ENCODE data around the gene CAPN2. TPM values are rescaled to one million over a fixed set of nuclear protein-coding genes. Genes with fewer than 3 reads are reported as not detected.

The CAPN2 gene
- total RNA-seq, 1 donor from 2014 or later = 253 TPM

DNA sequence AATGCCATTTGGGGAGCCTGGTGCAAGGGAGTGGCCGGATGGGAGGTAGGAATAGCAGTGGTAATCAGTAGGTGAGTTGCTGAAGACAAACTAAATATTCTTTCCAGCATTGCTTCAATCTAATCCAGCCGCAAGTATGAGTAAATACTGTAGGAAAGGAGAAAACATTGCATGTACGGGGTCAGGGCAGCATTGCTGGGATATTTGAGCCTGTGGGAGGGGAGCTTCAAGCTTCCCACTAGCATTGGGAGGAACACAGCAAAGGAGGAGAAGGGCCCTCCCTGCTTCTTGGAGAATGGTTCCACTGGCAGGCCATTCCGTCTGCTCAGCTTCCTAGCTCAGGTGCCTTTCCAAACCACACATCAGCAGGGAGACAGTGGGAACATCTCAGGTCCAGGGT is 15.2 kb downstream of the CAPN2 start:
- Histone ChIP-seq H3K4me1 (peaks cover 81% of the 10 kb centered on the region), H3K27me3 (ENCODE audit: low read depth) (no peaks in the 10 kb centered on the region), H3K36me3 (peaks cover 33% of the 10 kb centered on the region), H3K27ac (peak overlapping the region; percentile 70), H3K9me3 (no peaks in the 10 kb centered on the region), H3K4me3 (no peak overlapping the region)
- DNase-seq (no peak), ATAC-seq (peak in 1 of 2 donors; percentile 4)
- TF ChIP-seq, protein P1, sequence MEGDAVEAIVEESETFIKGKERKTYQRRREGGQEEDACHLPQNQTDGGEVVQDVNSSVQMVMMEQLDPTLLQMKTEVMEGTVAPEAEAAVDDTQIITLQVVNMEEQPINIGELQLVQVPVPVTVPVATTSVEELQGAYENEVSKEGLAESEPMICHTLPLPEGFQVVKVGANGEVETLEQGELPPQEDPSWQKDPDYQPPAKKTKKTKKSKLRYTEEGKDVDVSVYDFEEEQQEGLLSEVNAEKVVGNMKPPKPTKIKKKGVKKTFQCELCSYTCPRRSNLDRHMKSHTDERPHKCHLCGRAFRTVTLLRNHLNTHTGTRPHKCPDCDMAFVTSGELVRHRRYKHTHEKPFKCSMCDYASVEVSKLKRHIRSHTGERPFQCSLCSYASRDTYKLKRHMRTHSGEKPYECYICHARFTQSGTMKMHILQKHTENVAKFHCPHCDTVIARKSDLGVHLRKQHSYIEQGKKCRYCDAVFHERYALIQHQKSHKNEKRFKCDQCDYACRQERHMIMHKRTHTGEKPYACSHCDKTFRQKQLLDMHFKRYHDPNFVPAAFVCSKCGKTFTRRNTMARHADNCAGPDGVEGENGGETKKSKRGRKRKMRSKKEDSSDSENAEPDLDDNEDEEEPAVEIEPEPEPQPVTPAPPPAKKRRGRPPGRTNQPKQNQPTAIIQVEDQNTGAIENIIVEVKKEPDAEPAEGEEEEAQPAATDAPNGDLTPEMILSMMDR (IDR thresholded peaks at IDR 0.05) = no peak
- intact Hi-C loops (cut with DNase I) = no loop called here

DNA sequence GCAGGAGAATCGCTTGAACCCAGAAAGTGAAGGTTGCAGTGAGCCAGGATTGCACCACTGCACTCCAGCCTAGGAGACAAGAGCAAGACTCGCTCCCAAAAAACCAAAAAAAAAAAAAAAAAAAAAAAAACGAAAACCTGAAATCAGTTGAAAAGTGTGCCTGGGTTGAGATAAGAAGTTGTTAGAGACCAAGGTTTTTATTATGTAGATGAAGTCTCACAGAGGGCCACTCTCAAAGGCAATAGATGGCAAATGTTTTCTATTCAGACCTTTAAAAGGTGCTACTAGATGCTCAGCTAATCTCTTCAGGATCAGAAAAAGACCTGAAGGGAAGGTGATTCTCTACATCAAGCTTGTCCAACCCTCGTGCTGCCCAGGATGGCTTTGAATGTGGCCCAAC is 17.6 kb downstream of the CAPN2 start:
- Histone ChIP-seq H3K9me3 (no peaks in the 10 kb centered on the region), H3K4me1 (peaks cover 82% of the 10 kb centered on the region), H3K36me3 (peaks cover 19% of the 10 kb centered on the region), H3K27me3 (ENCODE audit: low read depth) (no peaks in the 10 kb centered on the region), H3K4me3 (no peak overlapping the region), H3K27ac (no peak overlapping the region)
- TF ChIP-seq, protein P1 (IDR thresholded peaks at IDR 0.05) = no peak
- ATAC-seq = no peak
- intact Hi-C loops (cut with DNase I) = no loop called here
- no peak for DNase-seq

DNA sequence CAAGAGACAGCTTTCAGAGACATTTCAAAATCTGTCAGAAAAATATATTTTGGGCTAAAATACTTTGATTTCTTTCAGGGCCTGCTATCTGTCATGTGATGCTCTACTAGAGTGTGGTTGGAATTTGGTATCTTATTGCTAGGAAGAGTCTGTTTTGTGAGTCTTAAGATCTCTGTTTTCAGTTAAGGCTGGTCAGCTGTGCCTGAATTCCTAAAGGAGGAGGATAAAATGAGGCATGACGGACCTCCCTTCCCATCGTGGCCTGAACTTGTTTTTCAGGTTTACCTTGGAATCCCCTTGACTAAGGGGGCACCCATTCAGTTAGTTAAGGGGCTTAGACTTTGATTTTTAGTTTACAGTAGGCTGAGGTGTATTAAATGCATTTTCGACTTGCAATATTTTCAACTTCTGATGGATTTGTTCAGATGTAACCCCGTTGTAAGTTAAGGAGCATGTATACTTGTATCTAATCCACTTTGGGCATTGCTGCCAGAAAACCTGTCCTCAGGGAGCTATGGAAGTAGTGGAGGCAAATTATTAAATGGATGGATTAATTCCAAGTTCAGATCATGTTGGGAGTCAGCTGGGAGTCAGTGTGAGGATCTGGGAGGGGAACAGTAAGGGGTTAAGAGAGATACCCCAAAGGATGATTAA is 18.3 kb downstream of the CAPN2 start:
- Histone ChIP-seq H3K27ac (peak overlapping the region; percentile 82), H3K4me1 (peaks cover 82% of the 10 kb centered on the region), H3K4me3 (no peak overlapping the region), H3K9me3 (no peaks in the 10 kb centered on the region), H3K36me3 (peaks cover 18% of the 10 kb centered on the region), H3K27me3 (ENCODE audit: low read depth) (no peaks in the 10 kb centered on the region)
- TF ChIP-seq, protein P1 (IDR thresholded peaks at IDR 0.05) = no peak
- ATAC-seq = no peak
- no peak for DNase-seq
- intact Hi-C loops (cut with DNase I) = no loop called here

DNA sequence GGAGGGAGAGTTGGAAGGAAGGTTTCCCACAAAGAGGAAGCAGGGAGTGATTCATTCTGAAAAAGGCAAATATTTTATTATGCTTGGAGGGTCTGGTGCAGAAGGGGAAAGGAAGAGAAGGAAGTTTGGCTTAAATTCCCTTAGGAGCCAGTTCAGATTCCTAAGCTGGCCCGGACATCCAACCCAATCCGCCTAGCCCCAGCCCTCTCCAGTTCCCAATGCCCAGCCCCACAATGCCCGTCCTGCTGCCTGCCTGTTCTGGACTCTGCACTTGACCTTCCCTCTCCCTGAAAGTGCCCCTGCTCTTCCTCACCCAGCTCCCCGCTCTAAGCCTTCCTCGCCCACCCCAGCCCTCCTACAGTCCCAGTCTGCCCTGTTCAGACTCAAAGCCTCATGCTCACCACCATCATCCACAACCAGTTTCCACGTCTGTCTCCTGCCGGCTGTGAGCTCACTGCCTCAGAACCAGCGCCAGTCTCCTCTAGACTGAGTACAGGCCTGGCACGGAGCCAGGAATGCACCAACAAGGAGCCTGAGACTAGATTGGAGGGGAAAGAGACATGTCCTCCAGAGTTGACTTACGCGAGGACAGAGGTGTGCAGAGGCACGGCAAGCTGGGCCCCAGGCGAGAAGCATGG is 18.9 kb downstream of the CAPN2 start:
- ATAC-seq = peak; percentile 37 to 62
- intact Hi-C loops (cut with DNase I) = no loop called here
- H3K27me3 ChIP-seq (ENCODE audit: low read depth) = no peaks in the 10 kb centered on the region
- H3K4me1 ChIP-seq = peaks cover 75% of the 10 kb centered on the region
- peak overlapping the region; percentile 10 for H3K4me3 ChIP-seq
- peak overlapping the region; percentile 82 for H3K27ac ChIP-seq
- peak; percentile 84 for DNase-seq
- no peaks in the 10 kb centered on the region for H3K9me3 ChIP-seq
- H3K36me3 ChIP-seq = peaks cover 18% of the 10 kb centered on the region
- TF ChIP-seq, protein P1 (IDR thresholded peaks at IDR 0.05) = no peak

DNA sequence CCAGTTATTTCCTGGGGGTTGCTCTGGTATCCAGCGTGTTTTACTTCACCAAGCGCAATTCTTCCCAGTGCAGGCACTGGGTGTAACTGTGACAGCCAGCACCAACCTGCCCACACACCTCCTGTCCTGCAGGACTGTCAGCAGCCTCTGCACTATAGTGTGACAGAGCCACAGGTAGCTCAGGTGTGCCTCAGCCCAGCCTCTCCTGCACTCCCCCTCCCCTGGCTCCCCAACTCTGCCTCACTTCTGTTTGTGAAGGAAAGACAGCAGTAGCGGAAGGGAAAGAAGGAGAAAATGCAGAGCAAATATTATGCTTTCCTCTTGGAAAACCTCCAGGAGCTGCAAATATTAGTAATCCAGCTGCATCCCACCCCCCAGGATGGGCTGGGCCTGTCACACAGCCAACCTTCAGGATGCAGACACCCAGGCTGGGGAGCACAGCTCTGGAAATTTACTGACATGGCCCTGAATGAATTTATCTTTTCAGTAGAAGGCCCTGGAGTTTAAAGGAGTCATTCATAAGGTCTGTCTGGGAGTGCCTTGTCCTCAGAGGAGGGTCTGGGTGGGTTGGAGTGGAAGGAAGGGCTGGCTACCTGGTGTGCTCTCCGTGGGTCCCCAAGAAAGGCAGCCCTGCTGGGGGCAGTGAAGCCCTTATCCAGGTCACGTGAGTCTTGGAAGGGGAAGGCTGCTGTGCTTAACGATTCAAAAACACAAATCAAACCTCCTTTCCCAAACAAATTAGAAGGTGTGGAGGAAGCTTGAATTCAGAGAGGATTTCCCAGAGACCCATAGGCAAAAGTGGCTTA is 20.9 kb downstream of the CAPN2 start:
- H3K9me3 ChIP-seq = no peaks in the 10 kb centered on the region
- TF ChIP-seq, protein P1 (IDR thresholded peaks at IDR 0.05) = no peak
- H3K27ac ChIP-seq = peak overlapping the region; percentile 82
- H3K36me3 ChIP-seq = peaks cover 16% of the 10 kb centered on the region
- no peaks in the 10 kb centered on the region for H3K27me3 ChIP-seq (ENCODE audit: low read depth)
- H3K4me3 ChIP-seq = peak overlapping the region; percentile 27
- DNase-seq = no peak
- intact Hi-C loops (cut with DNase I) = no loop called here
- H3K4me1 ChIP-seq = peaks cover 65% of the 10 kb centered on the region
- ATAC-seq = peak; percentile 3 to 26

All from lower lobe of right lung (tissue), 2 donors.